Upper lobe of left lung (tissue), 4 donors: ENCODE measurements around the gene ADCY9.

Experiments
- CTCF ChIP-seq, 6 experiments: fragments of 450-650 bp in 4 of 6; fragments of 200-600 bp in 2 of 6; sonication (generic) in 2 of 6; IDR thresholded peaks; one replicate each; pipeline ENCODE4 v1.5.1; 2016 to 2019; ENCODE audit warnings: antibody characterized with exemption in 6 of 6
- EP300 ChIP-seq, 4 donors: sonication (generic); formaldehyde crosslinking; IDR thresholded peaks; one replicate each; pipeline ENCODE4 v1.5.1; 2017; ENCODE audit warnings: antibody characterized with exemption in 4 of 4, control low read depth in 2 of 4
- POLR2A ChIP-seq, 4 donors: fragments of 450-650 bp; IDR thresholded peaks; one replicate each; pipeline ENCODE4 v1.5.1; 2016 to 2017; ENCODE audit warnings: antibody characterized with exemption in 4 of 4, mild to moderate bottlenecking in 2 of 4

GRCh38 chr16:4053301-4053845, 62.9 kb downstream of the ADCY9 start:
- peak in 1 of 4 donors; percentile 52 for TF ChIP-seq EP300 (IDR thresholded peaks at IDR 0.05)
- TF ChIP-seq CTCF (IDR thresholded peaks at IDR 0.05) = no peak
- TF ChIP-seq POLR2A (IDR thresholded peaks at IDR 0.05) = no peak
